GM23248 (cell line): ENCODE data around the gene TTC13.

Experiments
- EZH2 ChIP-seq: fragments of 200-600 bp; sonication (generic); IDR thresholded peaks from 2 replicates; pipeline ENCODE4 v1.6.1; 2018; ENCODE audit warnings: antibody characterized with exemption, mild to moderate bottlenecking; ENCODE audit not compliant: insufficient read depth, poor library complexity, severe bottlenecking
- EZH2phosphoT487 ChIP-seq: fragments of 200-600 bp; sonication (generic); IDR thresholded peaks from 2 replicates; pipeline ENCODE4 v1.6.1; 2018; ENCODE audit warnings: antibody characterized with exemption, moderate library complexity, mild to moderate bottlenecking, low read depth; ENCODE audit not compliant: insufficient read depth

DNA sequence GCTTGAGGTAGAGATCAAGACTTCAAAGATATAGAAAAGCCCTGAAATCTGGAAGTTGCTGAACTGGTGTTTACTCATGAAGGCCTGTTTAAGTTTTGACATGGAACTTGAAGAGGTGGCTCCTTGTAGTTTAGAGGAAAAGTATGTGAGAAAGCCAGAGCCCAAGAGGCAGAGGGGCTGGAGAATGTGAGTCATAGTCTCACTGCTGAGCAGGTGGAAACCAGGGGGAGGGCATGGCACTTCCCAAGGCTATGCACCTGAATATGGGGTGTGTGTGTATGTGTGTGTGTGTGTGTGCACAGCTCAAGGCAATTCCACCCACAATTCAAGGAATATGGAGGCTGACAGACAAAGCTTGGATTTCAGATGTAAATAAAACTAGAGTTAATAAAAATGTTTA is 63.6 kb downstream of the TTC13 start:
- TF ChIP-seq EZH2phosphoT487 (no peak), EZH2 (no peak)
